ENCODE data around the gene HGFAC. TPM values are rescaled to one million over a fixed set of nuclear protein-coding genes. Genes with fewer than 3 reads are reported as not detected.

Gene HGFAC
- polyA plus RNA-seq, 1 donor from 2014 or later, result 16.2 TPM

- Histone ChIP-seq H3K27ac (ENCODE audit: low read length) (no peak overlapping the region), H4K20me1 (ENCODE audit: insufficient read depth) (no peaks in the 10 kb centered on the region)
Observed at GRCh38 chr4:3449574-3450534, 8.1 kb downstream of the HGFAC start.

GRCh38 chr4:3450643-3451042, 8.9 kb downstream of the HGFAC start:
- H3K36me3 ChIP-seq (ENCODE audit: insufficient read depth, low read length), result no peaks in the 10 kb centered on the region
- no peak overlapping the region for H2AFZ ChIP-seq (ENCODE audit: low read depth, low read length)
- no peaks in the 10 kb centered on the region for H3K9me2 ChIP-seq (ENCODE audit: insufficient read depth, low read length)
- no peak overlapping the region for H3K4me2 ChIP-seq (ENCODE audit: low read length)
- no peaks in the 10 kb centered on the region for H3F3A ChIP-seq (ENCODE audit: insufficient read depth, low read length, poor library complexity, severe bottlenecking)
- H3K4me3 ChIP-seq (ENCODE audit: low read length), result no peak overlapping the region
- no peaks in the 10 kb centered on the region for H3K79me2 ChIP-seq (replicated peaks; ENCODE audit: insufficient read depth, low read length)
- no peak overlapping the region for H3K9ac ChIP-seq (ENCODE audit: low read length)
- H3K27ac ChIP-seq (ENCODE audit: low read length), result no peak overlapping the region
- H3K9me3 ChIP-seq (ENCODE audit: low read length), result no peaks in the 10 kb centered on the region
- H4K20me1 ChIP-seq (ENCODE audit: insufficient read depth), result no peaks in the 10 kb centered on the region
- H3K27me3 ChIP-seq (ENCODE audit: insufficient read depth, low read depth, low read length), result no peaks in the 10 kb centered on the region
- no peak for TF ChIP-seq REST (IDR thresholded peaks at IDR 0.05; ENCODE audit: borderline replicate concordance)
- no peak for TF ChIP-seq CTCF (IDR thresholded peaks at IDR 0.05; ENCODE audit: poor library complexity, severe bottlenecking)
- TF ChIP-seq MXI1 (conservative IDR thresholded peaks at IDR 0.05; ENCODE audit: poor library complexity, severe bottlenecking), result no peak

More at GRCh38 chr4:3449574-3450534, 8.1 kb downstream of the HGFAC start:
- Histone ChIP-seq H3K9me2 (ENCODE audit: insufficient read depth, low read length) (no peaks in the 10 kb centered on the region), H3K4me2 (ENCODE audit: low read length) (no peak overlapping the region), H3K9ac (ENCODE audit: low read length) (no peak overlapping the region), H2AFZ (ENCODE audit: low read depth, low read length) (no peak overlapping the region), H3K36me3 (ENCODE audit: insufficient read depth, low read length) (no peaks in the 10 kb centered on the region), H3K4me3 (ENCODE audit: low read length) (no peak overlapping the region), H3K9me3 (ENCODE audit: low read length) (no peaks in the 10 kb centered on the region), H3K27me3 (ENCODE audit: insufficient read depth, low read depth, low read length) (no peaks in the 10 kb centered on the region), H3K79me2 (replicated peaks; ENCODE audit: insufficient read depth, low read length) (no peaks in the 10 kb centered on the region), H3F3A (ENCODE audit: insufficient read depth, low read length, poor library complexity, severe bottlenecking) (no peaks in the 10 kb centered on the region)
- TF ChIP-seq EP300 (conservative IDR thresholded peaks at IDR 0.05; ENCODE audit: poor library complexity, severe bottlenecking) (no peak), REST (IDR thresholded peaks at IDR 0.05; ENCODE audit: borderline replicate concordance) (no peak), CTCF (IDR thresholded peaks at IDR 0.05; ENCODE audit: poor library complexity, severe bottlenecking) (no peak), POLR2AphosphoS5 (IDR thresholded peaks at IDR 0.05) (no peak), MXI1 (conservative IDR thresholded peaks at IDR 0.05; ENCODE audit: poor library complexity, severe bottlenecking) (no peak)

Measured in neural cell (in vitro differentiated cells).